KG1 (cell line): ENCODE results near the gene USPL1.
A peak's percentile ranks its signal among the peaks of the same experiment; 100 is the strongest.
"Not testable (repeated sequence)": the region's sequence is repeated elsewhere in the genome, so short reads cannot be mapped to it uniquely, and the experiment has no call there.

Experiments used
- DNase-seq: peaks from one replicate; lab custom pipeline; 2025; lab: John Stamatoyannopoulos, UW

Gene USPL1

DNA sequence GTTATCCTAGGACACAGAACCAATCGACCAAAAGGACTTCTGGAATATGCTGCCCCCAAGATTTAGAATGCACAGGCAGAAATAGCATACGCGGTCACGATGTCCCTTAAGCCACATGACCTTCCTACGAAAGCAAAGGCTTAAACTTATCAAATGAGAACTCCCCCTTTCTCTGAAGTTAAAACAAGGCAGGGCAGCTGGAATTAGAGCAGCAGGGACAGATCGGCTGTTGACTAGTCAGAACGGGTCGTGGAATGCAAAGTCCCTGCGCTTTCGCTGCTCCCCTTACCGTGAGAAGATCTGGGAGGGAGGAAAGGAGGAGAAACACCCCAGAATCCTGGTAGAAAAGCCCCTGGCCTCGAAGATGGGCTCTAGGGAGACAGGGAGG is 799 bp upstream of the USPL1 start:
- DNase-seq = peak; percentile 82

- no peak for DNase-seq
Measured at GRCh38 chr13:30618186-30618929, 638 bp downstream of the USPL1 start.

- DNase-seq = no peak
Measured at GRCh38 chr13:30618930-30619279, 1.2 kb downstream of the USPL1 start.

DNA sequence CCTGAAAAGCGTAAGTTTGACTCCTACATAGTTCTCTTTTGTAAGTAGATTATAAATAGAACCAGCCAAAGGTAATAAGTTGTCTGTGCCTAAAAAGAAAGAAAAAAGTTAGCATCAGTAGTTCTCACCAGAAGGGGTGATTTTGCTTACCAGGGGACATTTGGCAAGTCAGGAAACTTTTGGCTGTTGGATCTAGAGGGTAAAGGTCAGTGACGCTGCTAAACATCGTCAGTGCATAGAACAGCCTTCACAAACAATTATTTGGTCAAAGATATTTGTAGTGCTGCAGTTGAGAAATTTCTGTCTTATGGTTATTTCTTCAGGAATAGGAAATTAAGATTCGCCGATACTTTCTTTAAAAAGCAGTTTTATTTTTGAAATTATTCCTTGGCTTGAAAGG is 2.0 kb downstream of the USPL1 start:
- DNase-seq = no peak

DNA sequence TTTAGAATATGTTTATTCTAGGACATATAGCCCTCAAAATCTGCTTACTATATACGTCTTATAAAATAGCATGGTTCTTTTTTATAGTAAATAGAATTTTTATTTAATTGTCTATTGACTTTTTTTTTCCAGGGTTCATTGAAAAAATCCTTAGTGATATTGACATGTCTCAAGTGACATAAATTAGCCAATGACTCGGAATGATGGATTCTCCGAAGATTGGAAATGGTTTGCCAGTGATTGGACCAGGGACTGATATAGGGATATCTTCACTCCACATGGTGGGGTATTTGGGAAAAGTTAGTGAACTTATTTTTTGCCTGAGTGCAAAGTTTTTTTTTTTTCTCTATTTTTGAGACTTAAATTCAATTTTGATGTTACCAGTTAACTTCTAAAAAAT is 3.2 kb downstream of the USPL1 start:
- no peak for DNase-seq

- DNase-seq = no peak
Measured at GRCh38 chr13:30622551-30622950, 4.8 kb downstream of the USPL1 start.

- DNase-seq = no peak
Measured at GRCh38 chr13:30623392-30623791, 5.7 kb downstream of the USPL1 start.

DNA sequence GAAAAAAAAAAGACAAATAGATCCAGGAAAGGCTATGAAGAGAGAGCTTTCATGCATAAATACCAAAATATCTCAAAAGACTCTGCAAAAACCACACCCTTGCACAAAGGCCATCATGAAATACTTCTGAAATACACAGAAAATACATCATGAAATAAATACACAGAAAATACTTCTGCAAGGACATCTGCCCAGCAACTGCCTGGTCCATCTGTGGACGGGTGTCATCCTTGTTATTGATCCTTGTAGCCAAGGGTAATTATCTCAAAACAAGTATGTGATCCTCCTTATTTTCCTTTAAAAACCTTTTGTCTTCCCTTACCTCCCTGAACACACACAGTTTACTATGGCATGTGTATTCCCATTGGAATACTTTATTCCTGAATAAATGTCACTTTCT is 6.9 kb downstream of the USPL1 start:
- no peak for DNase-seq

- DNase-seq = no peak
Measured at GRCh38 chr13:30629527-30629926, 11.8 kb downstream of the USPL1 start.

- no peak for DNase-seq
Measured at GRCh38 chr13:30633861-30634260, 16.1 kb downstream of the USPL1 start.

DNA sequence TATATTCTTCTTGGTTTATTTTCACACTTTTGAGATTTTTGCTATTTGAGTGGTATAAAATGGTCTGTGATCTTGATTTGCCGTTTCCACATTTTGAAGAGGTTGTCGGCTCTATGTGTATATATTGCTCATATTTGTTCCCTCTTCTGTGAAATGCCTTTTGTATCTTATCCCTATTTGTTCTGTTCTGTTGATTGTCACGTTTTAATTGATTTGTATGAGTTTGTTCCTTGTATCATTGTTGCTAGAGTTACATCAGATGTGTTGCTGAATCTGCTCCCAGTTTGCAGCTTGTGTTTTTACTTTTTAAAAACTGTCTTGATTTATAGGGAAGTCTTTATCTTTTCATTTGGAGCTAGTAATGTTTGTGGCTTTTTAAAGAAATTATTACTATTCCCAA is 17.1 kb downstream of the USPL1 start:
- DNase-seq = no peak

GRCh38 chr13:30638301-30638700 is 20.6 kb downstream of the USPL1 start:
- no peak for DNase-seq

GRCh38 chr13:30639671-30640070 is 22.0 kb downstream of the USPL1 start:
- DNase-seq = no peak

- not testable (repeated sequence) for DNase-seq
Measured at GRCh38 chr13:30641173-30641572, 23.5 kb downstream of the USPL1 start.

DNA sequence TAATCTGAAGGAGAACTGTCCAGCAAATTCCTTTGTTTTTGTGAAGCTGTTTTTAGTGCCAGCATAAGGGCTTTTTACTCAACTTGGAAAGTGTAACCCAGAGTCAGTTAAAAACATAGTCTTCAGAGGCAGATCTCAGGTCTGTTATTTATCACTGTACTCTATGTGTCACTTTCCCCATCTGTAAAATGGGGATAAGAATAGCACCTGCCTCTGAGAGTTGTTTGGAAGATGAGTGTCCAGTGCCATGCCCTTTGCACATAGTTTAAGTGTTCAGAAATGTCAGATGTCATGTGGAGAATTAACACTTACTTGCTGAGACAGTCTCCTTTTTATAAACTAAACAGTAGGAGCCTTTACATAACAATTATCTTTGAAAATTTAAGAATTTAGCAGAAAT is 27.9 kb downstream of the USPL1 start:
- no peak for DNase-seq

DNA sequence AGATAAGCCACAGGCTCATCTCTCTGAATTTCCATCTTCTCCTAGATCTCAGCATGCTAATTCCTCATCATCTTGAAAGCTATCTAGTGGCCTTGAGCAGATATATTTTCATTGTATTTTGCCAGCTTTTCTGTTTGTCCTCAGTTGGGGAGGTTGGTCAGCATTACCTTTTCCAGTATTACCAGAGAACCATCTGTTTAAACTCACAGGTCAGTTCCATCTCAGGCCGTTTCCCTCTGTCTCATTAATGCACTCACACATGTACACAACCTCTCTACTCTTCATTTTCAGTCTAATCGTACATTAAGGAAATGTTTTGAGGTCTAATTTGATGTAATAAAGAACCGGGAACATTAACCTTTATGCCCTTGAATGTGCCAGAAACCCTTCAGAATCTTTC is 29.7 kb downstream of the USPL1 start:
- no peak for DNase-seq

GRCh38 chr13:30647824-30648521 is 30.3 kb downstream of the USPL1 start:
- no peak for DNase-seq

GRCh38 chr13:30648522-30649012 is 30.8 kb downstream of the USPL1 start:
- DNase-seq = no peak

DNA sequence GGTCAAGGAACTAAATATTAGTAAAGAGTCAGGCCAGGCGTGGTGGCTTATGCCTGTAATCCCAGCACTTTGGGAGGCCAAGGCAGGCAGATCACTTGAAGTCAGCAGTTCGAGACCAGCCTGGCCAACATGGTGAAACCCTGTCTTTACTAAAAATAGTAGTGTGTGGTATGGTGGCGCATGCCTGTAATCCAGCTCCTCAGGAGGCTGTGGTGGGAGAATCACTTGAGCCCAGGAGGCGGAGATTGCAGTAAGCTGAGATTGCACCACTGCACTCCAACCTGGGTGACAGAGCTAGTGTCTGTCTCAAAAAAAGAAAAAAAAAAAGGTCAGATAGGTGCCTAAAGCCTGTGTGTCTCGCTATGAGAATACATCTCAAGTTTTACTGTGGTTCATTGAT is 33.9 kb downstream of the USPL1 start:
- not testable (repeated sequence) for DNase-seq

DNA sequence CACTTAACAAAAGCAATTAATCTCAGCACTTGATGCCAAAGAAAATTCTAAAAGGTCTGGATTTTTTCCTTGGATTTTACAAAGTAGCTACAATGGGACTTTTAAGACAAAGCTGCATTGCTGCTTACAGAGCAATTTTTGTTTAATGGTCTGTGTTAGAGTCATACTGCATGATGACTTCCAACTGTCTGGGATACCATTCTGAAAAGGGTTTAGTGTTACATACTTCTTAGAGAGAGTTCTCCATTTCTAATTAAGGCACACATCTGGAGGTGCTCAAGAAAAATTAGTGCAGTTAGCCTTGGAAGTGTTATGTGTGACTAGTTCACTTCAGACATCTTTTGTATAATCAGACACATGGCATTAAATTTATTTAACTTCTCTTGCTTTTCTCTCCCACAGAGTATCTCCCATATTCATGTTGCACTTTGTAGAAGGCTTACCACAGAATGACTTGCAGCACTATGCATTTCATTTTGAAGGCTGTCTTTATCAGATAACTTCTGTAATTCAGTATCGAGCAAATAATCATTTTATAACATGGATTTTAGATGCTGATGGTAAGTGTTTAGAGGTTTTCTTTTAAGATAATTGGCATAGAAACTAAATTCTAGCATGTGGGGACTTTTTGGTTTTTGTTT is 35.1 kb downstream of the USPL1 start:
- no peak for DNase-seq

DNA sequence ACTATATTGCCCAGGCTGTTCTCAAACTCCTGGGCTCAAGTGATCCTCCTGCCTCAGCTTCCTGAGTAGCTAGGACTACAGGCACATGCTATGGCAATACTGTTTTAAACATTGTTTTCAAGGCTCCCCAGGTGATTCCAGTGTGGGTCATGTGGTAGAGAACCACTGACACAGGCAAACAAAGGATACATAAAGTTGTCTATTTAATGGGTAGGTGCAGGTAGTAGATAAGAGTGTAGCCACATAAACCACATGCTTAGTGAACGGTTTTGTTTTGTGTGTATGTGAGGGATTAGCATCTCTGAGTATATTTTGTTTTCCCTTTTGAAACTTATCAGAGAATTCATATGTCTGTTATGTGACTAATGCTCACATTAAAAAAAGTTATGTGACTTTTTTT is 36.7 kb downstream of the USPL1 start:
- no peak for DNase-seq

GRCh38 chr13:30656178-30656577 is 38.5 kb downstream of the USPL1 start:
- no peak for DNase-seq

GRCh38 chr13:30659980-30660379 is 42.3 kb downstream of the USPL1 start:
- DNase-seq = no peak
